Neuronal stem cell (in vitro differentiated cells): ENCODE results near the gene MED17.

ENCODE experiments used
- DNase-seq: peaks from one replicate; pipeline ENCODE4 v3.0.0-alpha.2; 2013; ENCODE audit warnings: low spot score
- H2AFZ ChIP-seq: one replicate; pipeline ENCODE4 v1.6.1; 2013; ENCODE audit warnings: mild to moderate bottlenecking, low read length, inconsistent platforms
- H2AK5ac ChIP-seq: 2 replicates; pipeline ENCODE4 v1.6.1; 2013; ENCODE audit warnings: low read depth, mild to moderate bottlenecking, inconsistent platforms, low read length, moderate library complexity, mixed read lengths
- H2BK120ac ChIP-seq: 2 replicates; pipeline ENCODE4 v1.6.1; 2013; ENCODE audit warnings: low read depth, mild to moderate bottlenecking, inconsistent platforms, low read length, moderate library complexity, mixed read lengths
- H2BK12ac ChIP-seq: one replicate; pipeline ENCODE4 v1.6.1; 2013; ENCODE audit warnings: low read length, inconsistent platforms
- H2BK15ac ChIP-seq: 2 replicates; pipeline ENCODE4 v1.6.1; 2013; ENCODE audit warnings: mild to moderate bottlenecking, low read length, inconsistent platforms, mixed read lengths
- H2BK5ac ChIP-seq: one replicate; pipeline ENCODE4 v1.6.1; 2013; ENCODE audit warnings: inconsistent platforms, mild to moderate bottlenecking, low read length, moderate library complexity
- H3K14ac ChIP-seq: one replicate; pipeline ENCODE4 v1.6.1; 2013; ENCODE audit warnings: low read length, inconsistent platforms
- H3K18ac ChIP-seq: 2 replicates; pipeline ENCODE4 v1.6.1; 2013; ENCODE audit warnings: low read length, inconsistent platforms
- H3K23ac ChIP-seq: 2 replicates; pipeline ENCODE4 v1.6.1; 2013; ENCODE audit warnings: low read depth, mild to moderate bottlenecking, mixed read lengths, low read length, inconsistent platforms; ENCODE audit not compliant: poor library complexity
- H3K27ac ChIP-seq: replicated peaks from 3 replicates; pipeline ENCODE4 v1.5.1; 2013; ENCODE audit warnings: low read length, inconsistent platforms
- H3K27me3 ChIP-seq, 3 experiments: 2 replicates each; pipeline ENCODE4 v1.6.1; 2013; ENCODE audit warnings: low read length in 3 of 3, mild to moderate bottlenecking in 2 of 3, inconsistent platforms in 1 of 3, low read depth in 1 of 3, mixed read lengths in 1 of 3, moderate library complexity in 1 of 3; ENCODE audit not compliant: control insufficient read depth in 3 of 3, insufficient read depth in 3 of 3
- H3K36me3 ChIP-seq, 2 donors: replicated peaks in 1 of 2; 2 replicates each; pipeline ENCODE4 v1.6.1; 2013; ENCODE audit warnings: low read length in 2 of 2; ENCODE audit not compliant: control insufficient read depth in 2 of 2, insufficient read depth in 2 of 2
- H3K4ac ChIP-seq: 2 replicates; pipeline ENCODE4 v1.6.1; 2013; ENCODE audit warnings: inconsistent platforms, mild to moderate bottlenecking, low read length, moderate library complexity
- H3K4me1 ChIP-seq, 2 donors: 1 replicate in 1 of 2; 2 replicates in 1 of 2; pipeline ENCODE4 v1.6.1; 2013; ENCODE audit warnings: low read length in 2 of 2, low read depth in 1 of 2; ENCODE audit not compliant: control insufficient read depth in 2 of 2, insufficient read depth in 1 of 2
- H3K4me2 ChIP-seq: one replicate; pipeline ENCODE4 v1.6.1; 2013; ENCODE audit warnings: mild to moderate bottlenecking, low read length, inconsistent platforms; ENCODE audit not compliant: insufficient read depth, poor library complexity, severe bottlenecking
- H3K4me3 ChIP-seq, 2 donors: 2 replicates each; pipeline ENCODE4 v1.5.1; 2013; ENCODE audit warnings: low read length in 2 of 2, mild to moderate bottlenecking in 2 of 2, inconsistent platforms in 1 of 2, moderate library complexity in 1 of 2
- H3K79me1 ChIP-seq: one replicate; pipeline ENCODE4 v1.6.1; 2013; ENCODE audit warnings: low read depth, mild to moderate bottlenecking, inconsistent platforms, low read length, moderate library complexity
- H3K9ac ChIP-seq: one replicate; pipeline ENCODE4 v1.6.1; 2013; ENCODE audit warnings: mild to moderate bottlenecking, low read depth, low read length, inconsistent platforms; ENCODE audit not compliant: poor library complexity
- H3K9me3 ChIP-seq, 2 donors: replicated peaks in 1 of 2; 2 replicates each; pipeline versions ENCODE3 to v1.6.1; 2013; ENCODE audit warnings: low read length in 2 of 2, mild to moderate bottlenecking in 2 of 2, inconsistent platforms in 1 of 2, low read depth in 1 of 2, mixed read lengths in 1 of 2, moderate library complexity in 1 of 2; ENCODE audit not compliant: control insufficient read depth in 2 of 2, insufficient read depth in 1 of 2
- H4K8ac ChIP-seq: one replicate; pipeline ENCODE4 v1.6.1; 2013; ENCODE audit warnings: low read depth, mild to moderate bottlenecking, inconsistent platforms, low read length, moderate library complexity
- H4K91ac ChIP-seq: one replicate; pipeline ENCODE4 v1.6.1; 2013; ENCODE audit warnings: low read length, low read depth, mild to moderate bottlenecking, inconsistent platforms; ENCODE audit not compliant: poor library complexity
- WGBS, 2 donors: extraction: QIAGEN DNeasy Blood & Tissue Kit; methylation state at CpG; one replicate each; pipeline ENCODE4 v1.1.7; 2013; ENCODE audit warnings: missing lambda C conversion rate in 2 of 2, mixed read lengths in 1 of 2; ENCODE audit not compliant: insufficient read length in 2 of 2, insufficient replicate concordance in 1 of 2; ENCODE audit errors: extremely low coverage in 2 of 2; 5-methylcytosine and 5-hydroxymethylcytosine counted together

The MED17 gene

GRCh38 chr11:93783765-93784144 lies 327 bp upstream of the MED17 start:
- Histone ChIP-seq H3K27ac (peak overlapping the region; percentile 55), H3K36me3 (peaks cover 0 to 32% of the 10 kb centered on the region in 2 donors), H2BK15ac (no peak overlapping the region), H3K79me1 (peaks cover 2% of the 10 kb centered on the region), H3K23ac (peak overlapping the region; percentile 99), H2BK5ac (no peak overlapping the region), H3K4me3 (peak overlapping the region; percentile 80 to 95), H3K18ac (peak overlapping the region; percentile 80), H3K4ac (no peak overlapping the region), H4K8ac (no peak overlapping the region), H3K9me3 (no peaks in the 10 kb centered on the region), H2BK12ac (no peak overlapping the region), H4K91ac (no peak overlapping the region), H2BK120ac (no peak overlapping the region), H3K9ac (peak overlapping the region; percentile 44), H3K4me1 (peaks cover 4 to 5% of the 10 kb centered on the region in 2 donors), H3K4me2 (peak overlapping the region; percentile 64), H2AK5ac (no peak overlapping the region), H3K27me3 (no peaks in the 10 kb centered on the region), H2AFZ (peak overlapping the region; percentile 95), H3K14ac (no peak overlapping the region)
- no peak for DNase-seq
- no CpG with 5 or more reads among the region's 10 CpGs for WGBS, 2 donors

- peak overlapping the region; percentile 95 to 98 for H3K4me3 ChIP-seq
- WGBS, 2 donors, result no CpG with 5 or more reads among the region's 13 CpGs
- no peak for DNase-seq
These were observed 866 bp downstream of the MED17 start for GRCh38 chr11:93784935-93785360.

GRCh38 chr11:93791493-93791892 lies 7.4 kb downstream of the MED17 start:
- no peak overlapping the region for H2BK12ac ChIP-seq
- no peak overlapping the region for H3K4ac ChIP-seq
- no peaks in the 10 kb centered on the region for H3K79me1 ChIP-seq
- H3K27me3 ChIP-seq, result no peaks in the 10 kb centered on the region
- H2BK15ac ChIP-seq, result no peak overlapping the region
- H3K4me2 ChIP-seq, result no peak overlapping the region
- no peak overlapping the region for H2AFZ ChIP-seq
- H3K4me1 ChIP-seq, result no peaks in the 10 kb centered on the region
- H3K27ac ChIP-seq, result no peak overlapping the region
- DNase-seq, result no peak
- no peak overlapping the region for H3K23ac ChIP-seq
- no peak overlapping the region for H3K14ac ChIP-seq
- no peaks in the 10 kb centered on the region for H3K9me3 ChIP-seq
- peaks cover 27 to 98% of the 10 kb centered on the region in 2 donors for H3K36me3 ChIP-seq
- no peak overlapping the region for H3K9ac ChIP-seq
- H2BK5ac ChIP-seq, result no peak overlapping the region
- H4K8ac ChIP-seq, result no peak overlapping the region
- H3K18ac ChIP-seq, result no peak overlapping the region
- H3K4me3 ChIP-seq, result no peak overlapping the region
- no CpG with 5 or more reads among the region's 5 CpGs for WGBS, 2 donors
- no peak overlapping the region for H4K91ac ChIP-seq
- no peak overlapping the region for H2BK120ac ChIP-seq
- H2AK5ac ChIP-seq, result no peak overlapping the region

More at GRCh38 chr11:93784935-93785360, 866 bp downstream of the MED17 start:
- Histone ChIP-seq H3K79me1 (peaks cover 2% of the 10 kb centered on the region), H3K4me2 (peak overlapping the region; percentile 52), H2BK120ac (no peak overlapping the region), H3K23ac (no peak overlapping the region), H2BK12ac (no peak overlapping the region), H4K8ac (no peak overlapping the region), H3K9me3 (no peaks in the 10 kb centered on the region), H2BK5ac (peak overlapping the region; percentile 98), H3K27me3 (no peaks in the 10 kb centered on the region), H3K4ac (no peak overlapping the region), H3K27ac (peak overlapping the region; percentile 95), H2AFZ (peak overlapping the region; percentile 95), H3K9ac (peak overlapping the region; percentile 100), H3K18ac (no peak overlapping the region), H2AK5ac (no peak overlapping the region), H2BK15ac (no peak overlapping the region), H3K36me3 (peaks cover 3 to 44% of the 10 kb centered on the region in 2 donors), H3K4me1 (peaks cover 4 to 5% of the 10 kb centered on the region in 2 donors), H4K91ac (no peak overlapping the region), H3K14ac (no peak overlapping the region)

GRCh38 chr11:93796441-93797231 lies 12.6 kb downstream of the MED17 start:
- DNase-seq, result no peak
- Histone ChIP-seq H2AFZ (no peak overlapping the region), H2AK5ac (no peak overlapping the region), H3K79me1 (no peaks in the 10 kb centered on the region), H2BK15ac (no peak overlapping the region), H3K36me3 (peaks cover 24 to 100% of the 10 kb centered on the region in 2 donors), H2BK5ac (no peak overlapping the region), H3K9me3 (no peaks in the 10 kb centered on the region), H2BK120ac (no peak overlapping the region), H3K4me2 (no peak overlapping the region), H3K4me3 (no peak overlapping the region), H3K23ac (no peak overlapping the region), H3K4me1 (no peaks in the 10 kb centered on the region), H4K8ac (no peak overlapping the region), H3K18ac (no peak overlapping the region), H3K4ac (no peak overlapping the region), H2BK12ac (no peak overlapping the region), H3K27me3 (no peaks in the 10 kb centered on the region), H3K9ac (no peak overlapping the region), H4K91ac (no peak overlapping the region), H3K14ac (no peak overlapping the region), H3K27ac (no peak overlapping the region)
- no CpG with 5 or more reads among the region's 6 CpGs for WGBS, 2 donors
